Testis (tissue), 2 donors: Measurements from ENCODE around the gene VASH2.

ENCODE experiments used
- CTCF ChIP-seq, 3 experiments: fragments of 450-650 bp in 2 of 3; fragments of 200-600 bp in 1 of 3; sonication (generic) in 1 of 3; IDR thresholded peaks; one replicate each; pipeline ENCODE4 v1.5.1; 2016 to 2019; ENCODE audit warnings: antibody characterized with exemption in 3 of 3, mild to moderate bottlenecking in 2 of 3, moderate library complexity in 1 of 3
- POLR2A ChIP-seq: fragments of 450-650 bp; IDR thresholded peaks from one replicate; pipeline ENCODE4 v1.6.1; 2017; ENCODE audit warnings: antibody characterized with exemption, mild to moderate bottlenecking, moderate library complexity

GRCh38 chr1:212930986-212931678 is 19.2 kb upstream of the VASH2 start:
- no peak for TF ChIP-seq CTCF (IDR thresholded peaks at IDR 0.05)
- TF ChIP-seq POLR2A, result no peak
